A549 (cell line): Measurements from ENCODE around the gene XK.

Experiments
- CBX8 ChIP-seq: fragments of 200-600 bp; sonication (generic); IDR thresholded peaks from 2 replicates; pipeline ENCODE4 v1.6.1; 2016
- CHD4 ChIP-seq: fragments of 200-600 bp; sonication (generic); IDR thresholded peaks from 2 replicates; pipeline ENCODE4 v1.6.1; 2016; ENCODE audit warnings: antibody characterized with exemption, mild to moderate bottlenecking, borderline replicate concordance
- CTCF ChIP-seq: fragments of >200 bp; sonication (Bioruptor Twin); formaldehyde crosslinking; IDR thresholded peaks from 3 replicates; pipeline ENCODE4 v1.5.1; 2016
- EP300 ChIP-seq, 2 experiments: fragments of >200 bp; sonication (Bioruptor Twin); formaldehyde crosslinking; IDR thresholded peaks; 2 replicates in 1 of 2; 3 replicates in 1 of 2; pipeline ENCODE4 v1.6.1; 2016 to 2017
- POLR2A ChIP-seq: IDR thresholded peaks from 2 replicates; pipeline ENCODE4 v1.6.1; 2012; ENCODE audit warnings: mild to moderate bottlenecking, low read length
- SMC3 ChIP-seq: fragments of >200 bp; sonication (Bioruptor Twin); formaldehyde crosslinking; IDR thresholded peaks from 3 replicates; pipeline ENCODE4 v1.6.1; 2018; ENCODE audit warnings: inconsistent platforms

- TF ChIP-seq POLR2A (no peak), CHD4 (no peak), SMC3 (no peak), CTCF (no peak), EP300 (IDR thresholded peaks at IDR 0.05) (no peak), CBX8 (no peak)
Observed at GRCh38 chrX:37653397-37654085, 32.0 kb upstream of the XK start.
